ENCODE results near the gene CCNI.
A peak's percentile ranks its signal among the peaks of the same experiment; 100 is the strongest.
"Not testable (repeated sequence)": the region's sequence is repeated elsewhere in the genome, so short reads cannot be mapped to it uniquely, and the experiment has no call there.

The CCNI gene

DNA sequence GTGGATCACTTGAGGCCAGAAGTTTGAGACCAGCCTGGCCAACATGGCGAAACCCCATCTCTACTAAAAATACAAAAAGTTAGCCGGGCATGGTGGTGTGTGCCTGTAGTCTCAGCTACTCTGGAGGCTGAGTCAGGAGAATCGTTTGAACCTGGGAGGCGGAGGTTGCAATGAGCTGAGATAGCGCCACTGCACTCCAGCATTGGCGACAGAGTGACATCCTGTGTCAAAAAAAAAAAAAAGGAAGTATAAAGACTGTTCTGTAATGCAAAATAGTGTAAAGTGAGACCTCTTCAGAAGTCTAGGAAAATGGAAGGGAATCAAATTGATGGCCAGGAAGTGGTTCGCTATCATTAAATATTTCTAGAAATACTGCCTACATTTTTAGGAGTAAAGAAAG, 5.0 kb upstream of the CCNI start:
- not testable (repeated sequence) for DNase-seq

GRCh38 chr4:77079281-77079680, 3.5 kb upstream of the CCNI start:
- no peak for DNase-seq

GRCh38 chr4:77078401-77078800, 2.6 kb upstream of the CCNI start:
- no peak for DNase-seq

- no peak for DNase-seq
Observed at GRCh38 chr4:77076889-77077635, 1.3 kb upstream of the CCNI start.

- peak; percentile 86 for DNase-seq
Observed at GRCh38 chr4:77074981-77075855, 571 bp downstream of the CCNI start.

GRCh38 chr4:77074381-77074831, 1.4 kb downstream of the CCNI start:
- DNase-seq = no peak

DNA sequence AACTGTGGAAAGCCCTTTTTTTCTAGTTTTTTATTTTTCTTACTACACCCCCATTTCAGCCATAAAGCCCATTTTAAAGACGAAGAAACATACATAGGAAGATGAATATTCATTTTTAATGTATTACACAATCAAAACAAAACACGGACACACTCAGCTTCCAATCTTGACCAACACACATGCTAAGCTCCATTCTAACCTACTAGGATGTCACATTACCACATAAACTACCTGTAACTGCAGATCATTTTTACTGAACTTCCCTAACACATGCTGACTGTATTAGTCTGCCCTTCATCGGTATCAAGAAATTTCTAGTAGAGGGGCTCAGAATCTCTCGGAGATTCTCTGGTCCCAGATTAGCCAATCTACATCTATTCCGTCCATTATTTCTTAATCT, 1.8 kb downstream of the CCNI start:
- no peak for DNase-seq

DNA sequence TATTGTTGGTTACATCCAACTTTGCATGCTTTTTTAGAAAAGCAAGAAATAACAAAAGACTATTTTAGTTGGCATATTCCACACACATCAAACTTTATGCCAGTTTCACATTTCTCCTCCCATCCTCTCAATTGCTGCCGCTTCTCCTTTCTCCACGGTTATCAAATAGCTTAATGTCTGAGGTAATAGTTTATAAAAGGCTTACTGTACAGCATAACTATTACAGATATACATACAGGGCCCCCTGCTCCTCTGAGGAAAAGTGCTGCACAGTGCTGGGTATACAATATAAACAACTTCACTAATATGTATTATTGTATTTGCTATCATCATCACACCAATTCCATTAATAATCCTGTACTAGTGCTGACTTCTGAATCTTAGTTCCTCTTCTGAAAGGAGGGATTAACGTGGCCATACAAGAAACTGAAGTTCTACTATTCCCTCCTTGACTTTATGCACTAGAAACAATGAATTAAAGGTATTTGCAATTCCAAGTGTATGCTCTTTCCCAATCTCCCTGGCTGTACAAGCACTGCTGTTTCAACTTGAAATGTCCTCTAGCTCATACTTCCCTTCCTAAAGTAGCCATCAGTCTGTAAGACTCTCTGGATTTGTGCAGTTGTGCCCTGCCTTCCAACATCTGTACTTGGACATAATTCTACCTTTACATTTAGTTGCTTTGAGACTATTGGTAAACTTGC, 2.5 kb downstream of the CCNI start:
- DNase-seq = no peak

GRCh38 chr4:77072195-77072753, 3.5 kb downstream of the CCNI start:
- no peak for DNase-seq

GRCh38 chr4:77069514-77069913, 6.3 kb downstream of the CCNI start:
- DNase-seq = not testable (repeated sequence)

DNA sequence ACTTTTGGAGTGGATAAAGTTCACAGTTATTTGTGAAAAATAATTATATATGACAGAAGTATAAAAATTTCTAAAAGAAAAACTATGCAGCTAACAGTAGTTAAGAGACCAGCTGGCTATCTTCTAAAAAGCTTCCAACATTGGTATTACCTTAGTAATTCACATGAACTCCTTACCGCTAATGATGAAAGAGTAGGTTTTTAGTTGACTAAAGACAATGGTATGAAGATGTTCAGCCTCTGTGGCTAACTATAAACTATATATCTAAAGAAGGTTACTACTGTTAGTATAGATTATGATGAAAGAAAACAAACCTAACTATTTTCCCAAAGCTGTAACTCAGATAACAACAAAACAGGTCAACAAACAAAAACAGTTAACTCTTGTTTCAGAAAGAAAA, 10.4 kb downstream of the CCNI start:
- DNase-seq = peak; percentile 61

DNA sequence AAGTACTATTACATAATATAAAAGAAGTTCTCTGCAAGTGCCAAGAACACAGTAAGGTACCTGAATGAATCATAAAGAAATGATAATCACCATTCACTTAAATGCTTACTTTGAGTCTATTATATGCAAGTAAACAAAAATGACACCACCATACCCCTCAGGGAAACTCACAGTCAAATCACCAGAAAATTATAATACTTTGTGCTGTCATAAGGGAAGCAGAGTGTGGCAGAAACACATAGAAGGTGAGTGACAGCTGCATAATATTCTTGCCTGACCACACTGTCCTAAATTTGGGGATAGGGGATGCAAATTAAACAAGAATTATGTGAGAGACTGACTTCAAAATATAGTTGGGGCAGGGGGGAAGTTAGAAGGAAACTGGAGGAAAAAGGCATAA, 12.9 kb downstream of the CCNI start:
- no peak for DNase-seq

DNA sequence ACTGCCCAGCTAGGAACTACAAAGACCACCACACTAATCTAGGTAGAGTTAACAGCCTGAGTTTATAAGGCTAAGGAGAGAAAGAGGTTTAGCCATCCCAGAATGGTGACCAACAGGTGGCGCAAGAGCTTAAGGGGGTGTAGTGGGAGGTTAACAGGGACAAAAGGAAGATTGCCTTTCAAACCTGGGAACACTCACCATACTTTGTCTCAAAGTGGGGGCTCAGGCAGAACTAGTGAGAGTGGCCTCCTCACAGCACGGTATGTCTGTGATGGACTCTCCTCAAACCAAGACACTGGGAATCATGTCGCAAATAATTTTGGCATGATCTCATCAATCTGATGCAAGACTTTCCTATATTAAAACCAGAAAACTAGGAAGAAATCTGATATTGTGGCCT, 23.4 kb downstream of the CCNI start:
- peak; percentile 84 for DNase-seq

- DNase-seq = no peak
Observed at GRCh38 chr4:77050962-77051361, 24.8 kb downstream of the CCNI start.

GRCh38 chr4:77047037-77047436, 28.8 kb downstream of the CCNI start:
- DNase-seq = no peak

GRCh38 chr4:77045490-77045889, 30.3 kb downstream of the CCNI start:
- DNase-seq = peak; percentile 46

DNA sequence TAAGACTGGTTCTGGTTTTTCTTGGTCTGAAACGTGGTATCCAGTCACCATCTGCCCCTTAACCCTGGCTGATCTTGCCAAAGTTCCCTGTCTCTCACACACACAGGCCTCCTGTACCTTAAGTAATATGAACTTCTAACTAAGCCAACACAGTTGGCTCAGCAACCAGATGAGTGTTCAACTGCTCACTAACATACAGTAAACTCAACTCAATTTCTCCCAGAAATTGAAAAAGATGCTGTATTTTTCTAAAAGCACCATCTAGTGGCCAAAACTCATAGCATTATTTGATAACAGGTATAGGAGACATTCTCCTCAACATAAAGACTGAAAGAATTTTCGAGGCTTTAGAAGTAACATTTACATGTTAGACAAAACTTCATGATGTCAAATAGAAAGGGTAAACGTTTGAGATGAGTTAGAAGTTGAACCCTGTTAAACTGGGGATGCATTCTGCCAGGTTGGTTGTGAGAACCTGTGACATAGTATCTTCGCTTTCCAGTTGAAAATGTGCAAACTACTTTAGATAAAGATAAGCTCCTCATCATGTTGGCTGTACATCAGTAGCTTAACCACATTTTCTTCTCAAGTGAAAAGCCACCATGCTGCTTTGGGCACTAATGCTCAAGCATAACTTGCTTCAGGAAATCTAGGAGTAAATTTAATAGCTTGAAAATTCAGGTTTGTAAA, 31.2 kb downstream of the CCNI start:
- DNase-seq = peak; percentile 66

- no peak for DNase-seq
Observed at GRCh38 chr4:77043507-77044136, 32.2 kb downstream of the CCNI start.

DNA sequence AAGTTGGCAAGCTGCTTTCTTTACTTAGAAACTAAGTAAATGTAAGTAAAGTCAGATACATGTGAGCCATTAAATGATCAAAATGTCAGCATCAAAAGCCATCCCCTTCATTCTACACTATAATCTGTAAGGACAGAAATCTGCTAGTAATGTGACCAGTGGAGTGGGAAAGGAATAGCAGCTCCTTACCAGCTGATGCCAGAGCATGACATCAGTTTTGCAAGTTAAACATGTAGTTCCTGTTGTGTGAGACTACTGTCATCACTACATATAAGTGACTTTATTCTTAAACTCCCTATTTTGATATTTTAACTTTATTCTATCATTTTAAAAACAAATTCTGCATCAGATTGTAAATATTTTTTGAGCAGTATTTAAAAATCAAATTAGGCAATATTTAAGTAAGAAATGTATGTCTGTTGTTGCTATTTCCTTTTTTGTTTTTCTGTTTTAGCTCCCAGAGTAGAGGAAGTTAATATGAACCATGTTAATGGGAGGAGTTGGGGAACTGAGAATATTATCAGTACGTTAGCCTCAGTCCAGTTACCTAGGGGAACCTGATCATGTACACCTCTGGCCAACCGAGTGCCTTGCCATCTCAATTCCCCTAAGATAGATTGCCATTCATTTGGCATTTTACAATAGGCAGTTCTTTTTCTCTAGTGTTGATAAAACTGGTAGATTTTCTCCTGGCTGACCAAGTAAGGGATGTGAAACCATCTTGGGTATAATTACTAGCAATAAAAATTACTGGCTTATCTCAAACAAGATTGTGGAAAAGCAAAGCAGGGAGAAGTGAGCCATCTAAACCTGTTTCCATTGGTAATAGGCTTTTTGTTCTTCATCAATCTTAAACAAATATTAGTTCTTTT, 34.7 kb downstream of the CCNI start:
- no peak for DNase-seq

DNA sequence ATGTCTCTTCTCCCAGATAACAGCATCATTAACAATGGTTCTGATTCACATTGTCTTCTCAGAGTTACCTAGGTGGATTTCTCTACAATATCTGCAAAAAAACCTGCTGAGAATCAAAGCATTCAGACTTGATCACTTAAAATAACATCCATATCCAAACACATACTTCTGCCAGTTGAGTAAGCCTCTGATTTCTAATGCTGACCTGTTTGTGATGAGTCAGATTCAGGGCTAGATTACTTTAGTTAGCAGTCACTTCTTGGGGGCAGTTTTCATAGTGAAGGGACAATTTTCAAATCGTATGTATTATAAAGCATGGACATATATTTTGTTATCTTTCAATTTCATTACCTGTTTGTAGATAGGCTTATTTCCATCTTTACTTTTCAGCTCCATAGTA, 35.5 kb downstream of the CCNI start:
- peak; percentile 73 for DNase-seq

DNA sequence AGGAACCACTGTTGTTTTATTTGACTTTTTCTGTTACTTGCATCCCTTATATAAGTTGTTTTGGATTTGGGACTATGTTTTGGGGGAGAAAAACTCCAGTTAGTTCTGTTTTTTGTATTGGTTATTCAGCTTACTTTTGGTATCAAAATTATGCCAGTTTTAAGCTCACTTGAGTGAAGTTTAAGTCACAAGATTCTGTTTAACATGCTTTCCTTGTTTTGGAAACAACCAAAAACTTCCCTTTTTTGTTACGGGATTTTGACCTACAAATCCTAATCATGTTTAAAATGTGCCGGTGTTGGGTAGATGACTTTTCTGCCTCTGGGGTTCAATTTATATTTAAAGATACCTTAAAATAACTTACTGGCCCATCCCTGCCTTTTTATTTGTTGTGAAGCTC, 36.0 kb downstream of the CCNI start:
- no peak for DNase-seq
